Measurements from ENCODE around the gene ADGRG6.

DNA sequence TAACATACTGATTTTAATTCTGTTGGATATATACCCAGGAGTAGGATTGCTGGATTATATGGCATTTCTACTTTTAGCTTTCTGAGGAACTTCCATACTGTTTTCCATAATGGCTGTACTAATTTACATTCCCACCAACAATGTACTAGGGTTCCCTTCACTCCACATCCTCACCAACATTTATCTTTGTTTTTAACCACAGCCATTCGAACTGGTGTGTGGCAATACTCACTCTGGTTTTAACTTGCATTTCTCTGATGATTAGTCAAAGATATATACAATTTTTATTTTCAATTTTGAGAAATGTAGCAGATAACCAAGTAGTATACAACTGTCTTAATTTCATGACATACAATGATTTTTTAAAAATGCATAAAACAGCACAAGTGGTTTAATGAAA lies 30.3 kb upstream of the ADGRG6 start:
- TF ChIP-seq, protein P1, sequence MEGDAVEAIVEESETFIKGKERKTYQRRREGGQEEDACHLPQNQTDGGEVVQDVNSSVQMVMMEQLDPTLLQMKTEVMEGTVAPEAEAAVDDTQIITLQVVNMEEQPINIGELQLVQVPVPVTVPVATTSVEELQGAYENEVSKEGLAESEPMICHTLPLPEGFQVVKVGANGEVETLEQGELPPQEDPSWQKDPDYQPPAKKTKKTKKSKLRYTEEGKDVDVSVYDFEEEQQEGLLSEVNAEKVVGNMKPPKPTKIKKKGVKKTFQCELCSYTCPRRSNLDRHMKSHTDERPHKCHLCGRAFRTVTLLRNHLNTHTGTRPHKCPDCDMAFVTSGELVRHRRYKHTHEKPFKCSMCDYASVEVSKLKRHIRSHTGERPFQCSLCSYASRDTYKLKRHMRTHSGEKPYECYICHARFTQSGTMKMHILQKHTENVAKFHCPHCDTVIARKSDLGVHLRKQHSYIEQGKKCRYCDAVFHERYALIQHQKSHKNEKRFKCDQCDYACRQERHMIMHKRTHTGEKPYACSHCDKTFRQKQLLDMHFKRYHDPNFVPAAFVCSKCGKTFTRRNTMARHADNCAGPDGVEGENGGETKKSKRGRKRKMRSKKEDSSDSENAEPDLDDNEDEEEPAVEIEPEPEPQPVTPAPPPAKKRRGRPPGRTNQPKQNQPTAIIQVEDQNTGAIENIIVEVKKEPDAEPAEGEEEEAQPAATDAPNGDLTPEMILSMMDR (IDR thresholded peaks at IDR 0.05) = no peak
- TF ChIP-seq POLR2A (IDR thresholded peaks at IDR 0.05) (no peak), EP300 (IDR thresholded peaks at IDR 0.05) (no peak)

Measured in ovary (tissue), 3 donors.